GM12878 (cell line): ENCODE data around the gene NR1D1. TPM values are rescaled to one million over a fixed set of nuclear protein-coding genes. Genes with fewer than 3 reads are reported as not detected.

ENCODE experiments used
- ATAC-seq: fragments of 200-7000 bp; cut with Tn5 transposase; 3 replicates; pipeline ENCODE4 v1.9.1; 2020; ENCODE audit warnings: mild to moderate bottlenecking, moderate library complexity
- BruUV-seq: library from RNA; stranded (reverse); fragments of 400-500 nt; replicated peaks from 2 replicates; lab custom pipeline; 2021; lab: Mats Ljungman, UMichigan
- CTCF ChIA-PET: fragments of 300-600 bp; sonication (Branson Sonifier 250); formaldehyde crosslinking; extraction: SDS; loops from one replicate; lab custom pipeline; 2021; ENCODE audit warnings: inconsistent platforms; lab: Yijun Ruan, JAX
- POLR2A ChIA-PET: fragments of 350-600 bp; formaldehyde crosslinking; extraction: SDS; loops from one replicate; lab custom pipeline; 2021; ENCODE audit warnings: inconsistent platforms; lab: Charles Lee
- RAD21 ChIA-PET: fragments of 300-600 bp; sonication (Branson Sonifier 250); formaldehyde crosslinking; loops from one replicate; lab custom pipeline; 2023; ENCODE audit warnings: antibody characterized with exemption; ENCODE audit not compliant: unreplicated experiment; lab: Charles Lee
- SMC1A ChIA-PET: fragments of 300-600 bp; sonication (Branson Sonifier 250); formaldehyde crosslinking; loops from one replicate; lab custom pipeline; 2023; ENCODE audit not compliant: unreplicated experiment, uncharacterized antibody; lab: Charles Lee
- DNase-seq: peaks from one replicate; pipeline ENCODE4 v3.0.0-alpha.2; 2011; ENCODE audit warnings: low read depth, low spot score
- FAIRE-seq: peaks from 3 replicates; lab custom pipeline; 2011; peaks lifted over from hg19 to GRCh38; lab: Jason Lieb, UNC
- H2AFZ ChIP-seq: 2 replicates; pipeline ENCODE4 v1.6.0; 2011; ENCODE audit warnings: low read depth, low read length, control low read depth; ENCODE audit not compliant: control insufficient read depth
- H3K27ac ChIP-seq: 2 replicates; pipeline ENCODE4 v1.5.1; 2011; ENCODE audit warnings: control low read depth; ENCODE audit not compliant: control insufficient read depth, insufficient read depth
- H3K27me3 ChIP-seq, 2 experiments: replicated peaks in 1 of 2; 2 replicates each; pipeline versions ENCODE4 v1.6.0 to v1.6.1; 2011; ENCODE audit warnings: low read length in 1 of 2; ENCODE audit not compliant: control insufficient read depth in 2 of 2, insufficient read depth in 2 of 2
- H3K36me3 ChIP-seq, 2 experiments: 2 replicates each; pipeline ENCODE4 v1.5.1; 2011; ENCODE audit warnings: low read length in 1 of 2; ENCODE audit not compliant: control insufficient read depth in 2 of 2, insufficient read depth in 2 of 2
- H3K4me1 ChIP-seq: 2 replicates; pipeline ENCODE4 v1.6.1; 2011; ENCODE audit warnings: mild to moderate bottlenecking, low read length, moderate library complexity, mixed read lengths; ENCODE audit not compliant: control insufficient read depth, insufficient read depth
- H3K4me2 ChIP-seq: 2 replicates; pipeline ENCODE4 v1.6.0; 2011; ENCODE audit warnings: control low read depth; ENCODE audit not compliant: control insufficient read depth, insufficient read depth
- H3K4me3 ChIP-seq: fragments of 200-600 bp; sonication (generic); 2 replicates; pipeline ENCODE4 v1.5.1; 2016
- H3K79me2 ChIP-seq: 2 replicates; pipeline ENCODE4 v1.6.0; 2011; ENCODE audit warnings: low read length; ENCODE audit not compliant: control insufficient read depth, insufficient read depth
- H3K9ac ChIP-seq: 2 replicates; pipeline ENCODE4 v1.8.0; 2011; ENCODE audit warnings: low read length, control low read depth, mixed read lengths; ENCODE audit not compliant: control insufficient read depth, insufficient read depth
- H3K9me3 ChIP-seq: replicated peaks from 3 replicates; pipeline ENCODE4 v1.5.1; 2011; ENCODE audit warnings: mild to moderate bottlenecking, low read length; ENCODE audit not compliant: control insufficient read depth, insufficient read depth
- H4K20me1 ChIP-seq: 2 replicates; pipeline ENCODE4 v1.6.0; 2011; ENCODE audit not compliant: control insufficient read depth, insufficient read depth
- BCL11A ChIP-seq: IDR thresholded peaks from 2 replicates; pipeline ENCODE4 v1.6.1; 2011; ENCODE audit warnings: low read depth, low read length
- CTCF ChIP-seq, 3 experiments: IDR thresholded peaks in 2 of 3; conservative IDR thresholded peaks in 1 of 3; 2 replicates each; pipeline ENCODE4 v1.5.1; 2011; ENCODE audit warnings: low read depth in 3 of 3, low read length in 3 of 3, mild to moderate bottlenecking in 3 of 3, control low read depth in 2 of 3, moderate library complexity in 2 of 3, inconsistent platforms in 1 of 3, mixed read lengths in 1 of 3; ENCODE audit not compliant: control insufficient read depth in 2 of 3, insufficient read depth in 1 of 3; ENCODE audit errors: extremely low read depth in 1 of 3
- ESRRA ChIP-seq: IDR thresholded peaks from 2 replicates; pipeline ENCODE4 v1.6.1; 2012; ENCODE audit warnings: mild to moderate bottlenecking, low read length, improper control_type of control experiment
- LARP7 ChIP-seq: fragments of 450-650 bp; IDR thresholded peaks from 2 replicates; pipeline ENCODE4 v1.6.1; 2017; ENCODE audit warnings: mild to moderate bottlenecking
- RFX5 ChIP-seq: IDR thresholded peaks from 2 replicates; pipeline ENCODE4 v1.6.1; 2011; ENCODE audit warnings: low read depth, low read length, improper control_type of control experiment
- SMARCA5 ChIP-seq: fragments of 450-650 bp; IDR thresholded peaks from 2 replicates; pipeline ENCODE4 v1.6.1; 2017; ENCODE audit warnings: mild to moderate bottlenecking
- WGBS: methylation state at CpG from one replicate; pipeline ENCODE4 v1.1.6; 2016; ENCODE audit warnings: low lambda C conversion rate; ENCODE audit not compliant: insufficient replicate concordance, insufficient coverage; ENCODE audit errors: missing lambda C conversion rate; 5-methylcytosine and 5-hydroxymethylcytosine counted together
- in situ Hi-C: fragments of 300-500 bp; cut with MboI; formaldehyde crosslinking; loops from 9 replicates; pipeline ENCODE4 v1.14.3; 2018; ENCODE audit warnings: mixed read lengths
- intact Hi-C: fragments of 100-400 bp; cut with micrococcal nuclease; formaldehyde crosslinking; loops from one replicate; pipeline ENCODE4 v1.14.2; 2022; ENCODE audit not compliant: unreplicated experiment
- polyA plus RNA-seq, 11 experiments: library from polyadenylated mRNA; depleted of rRNA in 4 of 11; unstranded in 6 of 11; stranded (reverse) in 5 of 11; fragments of >200 nt; fragmentation: Nextera tagmentation in 4 of 11; fragmentation: Illumina TruSeq in 1 of 11; extraction: Ambion mirVana in 4 of 11; extraction: Trizol in 1 of 11; gene quantifications; 1 replicate in 1 of 11; 2 replicates in 10 of 11; pipeline versions ENCODE4 v1.2.1 to v1.2.3, GENCODE V29; 2011 to 2016; ENCODE audit warnings: inconsistent platforms in 2 of 11, missing spikeins in 2 of 11, low read depth in 1 of 11
- total RNA-seq, 4 experiments: library from RNA; depleted of rRNA in 3 of 4; stranded (reverse); fragments of >200 nt in 3 of 4; fragmentation: Illumina TruSeq in 1 of 4; extraction: Trizol in 1 of 4; gene quantifications; 2 replicates each; pipeline versions ENCODE4 v1.2.1 to v1.2.3, GENCODE V29; 2013 to 2021

Gene NR1D1
- total and polyA plus RNA-seq, 10 of the 15 experiments (the other 5 are each of a cell fraction or from before 2014, with no cell fraction given), result 0.10 to 3.4 (median 0.94) TPM

- TF ChIP-seq SMARCA5 (peak; percentile 16; the same call in 1 of the 2 replicates), ESRRA (0 out of 2 replicates have a peak, but pooled peaks have one; percentile 6), BCL11A (0 out of 2 replicates have a peak, but pooled peaks have one; percentile 2), LARP7 (peak; percentile 25; the same call in 1 of the 2 replicates)
These were observed 39.2 kb upstream of the NR1D1 start (continued) for GRCh38 chr17:40139566-40140058.

- H3K36me3 ChIP-seq, result peaks cover 2 to 37% of the 10 kb centered on the region in 2 experiments; a peak in 3 of 4 replicates
- CTCF ChIA-PET, result interaction anchor here (1.5 to 2.0 kb wide), 3 partner anchors 10 to 57 kb away, joined by 3 to 7 read pairs (median 3); no protein-coding TSS in a partner anchor
These were observed 35.4 kb upstream of the NR1D1 start for GRCh38 chr17:40135817-40136216.

More at GRCh38 chr17:40135817-40136216, 35.4 kb upstream of the NR1D1 start:
- 98% methylated on average over 3 of the region's 3 CpGs for WGBS
- intact Hi-C loops (no loop called here), in situ Hi-C loops (no loop called here)
- ATAC-seq (no peak), FAIRE-seq (no peak), DNase-seq (no peak)
- H3K4me3 ChIP-seq, result no peak overlapping the region
- H3K27ac ChIP-seq, result no peak overlapping the region
- no peak overlapping the region for H3K4me2 ChIP-seq
- H3K27me3 ChIP-seq, result no peaks in the 10 kb centered on the region
- no peaks in the 10 kb centered on the region; the same call in 2 of the 3 replicates for H3K9me3 ChIP-seq
- H2AFZ ChIP-seq, result no peak overlapping the region
- no peak overlapping the region for H3K9ac ChIP-seq
- H3K79me2 ChIP-seq, result peaks cover 22% of the 10 kb centered on the region
- no peaks in the 10 kb centered on the region for H4K20me1 ChIP-seq
- peak in 1 of 3 experiments; percentile 10; a peak in 1 of 6 replicates for TF ChIP-seq CTCF (IDR thresholded peaks at IDR 0.05 in 2 of 3, conservative IDR thresholded peaks at IDR 0.05 in 1 of 3; ENCODE audit: control insufficient read depth in 2 of 3, extremely low read depth in 1 of 3, insufficient read depth in 1 of 3, low read depth in 3 of 3, low read length in 3 of 3)
- TF ChIP-seq RFX5, result no peak
- BruUV-seq, result no TSS peak
- ChIA-PET SMC1A (interaction anchor here (1.4 to 2.0 kb wide), 3 partner anchors 11 to 23 kb away, joined by 4 to 13 read pairs (median 6); no protein-coding TSS in a partner anchor), RAD21 (interaction anchor here (0.9 to 2.0 kb wide), 2 partner anchors 12 to 23 kb away, joined by 3 to 6 read pairs; no protein-coding TSS in a partner anchor), POLR2A (interaction anchor here (2.9 to 4.9 kb wide), 2 partner anchors 11 to 12 kb away, joined by 14 to 45 read pairs; partner anchors contain the start of gene MSL1)
- H3K4me1 ChIP-seq, result no peaks in the 10 kb centered on the region
